ENCODE measurements around the gene NR1I3.

The NR1I3 gene

DNA sequence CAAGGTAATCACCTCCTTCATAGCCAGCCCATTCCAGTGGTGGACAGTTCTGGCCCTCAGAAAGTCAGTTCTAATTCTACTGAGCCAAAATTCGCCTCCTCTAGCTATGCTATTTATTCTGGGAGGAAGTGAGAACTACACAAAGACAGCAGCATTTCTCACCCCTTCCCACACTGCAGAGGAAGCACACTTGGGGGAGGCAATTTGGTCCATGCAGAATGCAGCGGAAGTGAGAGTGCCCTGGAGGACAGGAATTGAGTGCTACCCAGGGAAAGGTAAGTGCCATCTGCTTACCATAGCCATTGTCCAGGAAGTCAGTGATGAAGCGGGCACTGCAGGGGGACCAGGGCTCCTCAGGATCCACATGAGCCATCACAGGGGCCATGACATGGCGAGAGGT, 42.8 kb downstream of the NR1I3 start:
- no peak for DNase-seq (ENCODE audit: low read depth)

DNA sequence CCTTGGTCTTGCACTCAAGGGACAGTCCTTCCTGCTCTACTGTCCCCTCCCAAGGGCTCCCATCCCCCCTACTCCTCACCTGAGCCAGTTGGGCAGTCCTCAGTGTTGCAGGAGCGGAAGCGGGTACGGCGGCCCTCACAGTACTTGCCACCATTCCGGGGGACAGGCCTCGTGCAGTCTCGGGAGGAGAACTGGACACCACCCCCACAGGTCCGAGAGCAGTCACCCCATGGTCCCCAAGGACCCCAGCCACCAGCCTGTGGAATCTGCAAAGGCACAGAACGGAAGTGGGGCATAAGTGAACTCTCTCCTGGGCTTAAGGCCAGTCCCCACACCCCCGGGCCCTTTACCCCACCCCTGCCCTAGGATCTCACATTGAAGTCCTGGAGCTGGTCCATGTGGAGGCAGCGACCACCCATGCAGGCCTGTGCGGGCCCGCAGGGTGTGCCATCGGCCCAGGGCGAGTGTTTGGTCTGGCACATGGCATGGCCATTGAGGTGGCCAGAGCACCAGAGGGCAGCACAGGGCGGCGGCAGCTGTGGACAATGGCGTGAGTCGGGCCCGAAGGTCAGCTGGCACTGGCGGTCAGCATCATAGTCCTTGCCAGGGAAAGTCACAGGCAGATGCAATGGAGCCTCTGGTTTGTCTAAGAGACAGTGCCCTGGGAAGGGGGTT, 44.3 kb downstream of the NR1I3 start:
- DNase-seq (ENCODE audit: low read depth): no peak

DNA sequence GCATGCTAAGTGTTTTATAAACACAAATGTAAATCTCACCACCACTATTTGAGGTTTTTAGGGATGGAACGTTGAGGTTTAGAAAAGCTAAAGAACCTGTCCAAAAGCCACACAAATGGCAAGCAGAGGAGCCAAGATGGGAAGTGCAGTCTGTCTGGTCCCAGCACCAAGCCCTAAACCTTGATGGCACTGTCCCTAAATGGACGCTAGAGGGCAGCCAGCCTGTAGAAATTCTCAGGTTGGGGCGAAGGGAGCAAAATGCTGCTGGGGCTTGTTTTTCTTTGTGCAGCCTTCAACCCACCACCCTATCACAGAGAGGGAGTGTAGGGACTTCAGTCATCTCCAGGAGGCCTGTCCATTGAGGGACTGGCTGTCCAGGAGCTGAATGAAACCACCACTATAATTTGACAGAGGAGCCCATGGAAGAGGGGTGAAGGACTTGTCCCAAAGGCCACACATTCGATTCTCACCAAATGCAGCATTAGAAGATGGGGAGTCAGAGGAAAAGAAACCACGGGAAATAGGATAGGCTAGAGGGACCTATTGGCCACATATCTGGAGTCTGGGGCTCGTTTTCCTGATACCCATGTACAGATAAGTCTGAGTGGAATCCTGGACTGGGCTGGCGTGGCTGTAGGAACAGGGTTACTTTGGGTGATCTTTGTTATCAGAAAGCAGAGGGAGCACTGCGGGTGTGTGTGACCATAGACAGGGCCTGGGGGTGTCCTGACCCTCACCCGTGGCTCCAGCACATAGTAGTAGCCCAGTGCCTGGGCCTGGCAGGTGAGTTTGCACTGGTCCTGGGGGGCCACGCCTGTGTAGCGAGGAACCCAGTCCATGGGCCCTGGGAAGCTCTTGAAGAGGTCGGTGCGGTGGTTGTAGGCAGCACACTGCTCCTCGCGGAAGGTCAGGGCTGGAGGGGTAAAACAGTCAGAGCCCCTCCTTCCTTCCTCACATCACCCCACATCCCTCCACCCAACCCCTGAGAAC, 45.2 kb downstream of the NR1I3 start:
- no peak for DNase-seq (ENCODE audit: low read depth)

DNA sequence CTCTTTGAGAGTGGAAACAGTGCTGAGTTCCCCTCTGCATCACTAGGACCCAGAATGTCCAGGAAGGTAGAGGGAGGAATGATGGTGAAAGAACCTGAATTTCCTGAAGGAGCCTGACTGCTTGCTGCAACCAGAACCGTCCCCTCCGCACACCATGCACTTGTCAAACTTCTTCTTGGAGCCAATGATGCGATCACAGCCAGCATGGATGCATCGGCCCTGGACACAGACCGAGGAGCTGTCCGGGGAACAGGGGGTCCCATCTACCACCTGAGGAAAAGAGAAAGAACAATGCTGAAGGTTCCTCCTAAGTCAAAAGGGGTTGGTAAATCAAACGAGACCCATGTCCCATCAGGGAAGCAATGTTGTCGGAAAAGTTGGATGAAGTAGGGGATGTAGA, 46.0 kb downstream of the NR1I3 start:
- DNase-seq (ENCODE audit: low read depth): no peak

DNA sequence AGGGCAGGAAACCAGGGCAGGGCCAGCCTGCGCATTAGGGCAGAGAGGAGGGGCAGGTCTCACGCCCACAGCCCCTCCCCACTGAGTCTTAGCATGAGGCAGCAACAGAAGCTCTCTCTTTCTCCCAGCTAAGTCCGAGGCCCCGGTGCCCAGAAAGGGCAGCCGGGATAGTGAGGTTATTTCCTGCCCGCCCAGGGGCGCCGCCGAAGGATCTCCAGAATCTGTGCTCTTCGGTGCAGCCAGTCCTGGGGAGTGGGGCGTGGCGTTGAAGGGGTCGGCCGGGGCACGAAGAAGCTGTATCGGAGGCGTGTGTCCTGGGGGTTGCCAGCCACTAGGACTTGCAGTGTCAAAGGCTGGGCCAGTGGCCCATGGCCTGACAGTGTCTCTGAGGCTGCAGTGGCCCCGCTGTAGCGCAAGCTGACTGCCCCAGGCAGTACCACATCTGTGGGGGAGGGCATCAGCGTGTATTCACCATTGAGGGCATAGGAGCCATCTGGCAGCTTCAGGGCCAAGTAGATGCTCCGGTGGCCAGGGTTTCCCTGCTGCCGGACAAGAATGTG, 47.0 kb downstream of the NR1I3 start:
- no peak for DNase-seq (ENCODE audit: low read depth)

DNA sequence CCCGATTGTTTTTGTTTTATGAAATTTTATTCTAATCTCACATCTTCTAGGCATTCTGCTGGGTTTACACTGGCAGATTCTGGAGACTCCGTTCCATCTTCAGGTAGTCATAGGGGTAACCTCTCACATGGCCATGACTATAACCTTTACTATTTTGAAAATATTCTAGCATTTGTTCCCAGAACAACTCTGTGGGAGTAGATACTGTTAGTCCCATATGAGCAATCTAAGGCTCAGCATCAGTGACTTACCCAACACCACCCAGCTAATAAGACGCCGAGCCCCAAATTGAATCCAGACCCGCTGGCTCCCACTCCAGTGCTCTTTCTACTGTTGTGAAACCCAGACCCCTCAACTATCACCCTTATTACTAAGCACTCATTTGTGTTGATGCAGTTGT, 49.0 kb downstream of the NR1I3 start:
- no peak for DNase-seq (ENCODE audit: low read depth)

DNA sequence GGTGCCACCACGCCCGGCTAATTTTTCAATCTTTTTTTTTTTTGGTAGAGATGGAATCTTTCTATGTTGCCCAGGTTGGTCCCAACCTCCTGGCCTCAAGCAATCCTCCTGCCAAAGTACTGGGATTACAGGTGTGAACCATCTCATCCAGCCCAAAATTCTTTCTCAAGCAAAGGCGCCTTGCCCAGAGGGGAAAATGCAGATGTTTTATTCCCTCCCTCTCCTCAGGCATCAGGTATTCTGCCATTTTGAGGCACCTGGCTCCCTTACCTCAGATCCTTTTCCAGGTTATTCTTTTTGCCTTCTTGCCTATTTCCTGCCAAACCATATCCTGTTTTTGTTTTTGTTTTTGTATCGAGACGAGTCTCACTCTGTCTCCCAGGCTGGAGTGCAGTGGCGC, 49.6 kb downstream of the NR1I3 start:
- no peak for DNase-seq (ENCODE audit: low read depth)

DNA sequence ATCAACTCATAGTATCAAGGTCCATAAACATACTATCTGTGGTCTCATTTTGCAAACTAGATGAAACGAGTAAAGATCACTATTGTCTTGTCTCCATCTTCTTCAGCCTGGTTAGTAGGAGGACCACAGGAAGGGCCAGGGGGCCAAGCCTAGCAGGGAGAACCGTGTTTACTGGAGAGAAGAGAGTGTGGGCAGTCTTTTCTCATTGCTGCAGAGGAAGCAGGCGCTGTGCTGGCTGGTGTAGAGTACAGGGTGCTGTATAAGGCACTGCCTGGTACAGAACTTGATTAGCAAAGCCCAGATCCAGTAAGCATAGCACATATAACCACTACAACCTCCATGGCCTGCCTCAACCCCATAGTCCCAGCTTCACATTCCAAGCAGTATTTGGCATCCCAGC, 50.7 kb downstream of the NR1I3 start:
- no peak for DNase-seq (ENCODE audit: low read depth)

DNA sequence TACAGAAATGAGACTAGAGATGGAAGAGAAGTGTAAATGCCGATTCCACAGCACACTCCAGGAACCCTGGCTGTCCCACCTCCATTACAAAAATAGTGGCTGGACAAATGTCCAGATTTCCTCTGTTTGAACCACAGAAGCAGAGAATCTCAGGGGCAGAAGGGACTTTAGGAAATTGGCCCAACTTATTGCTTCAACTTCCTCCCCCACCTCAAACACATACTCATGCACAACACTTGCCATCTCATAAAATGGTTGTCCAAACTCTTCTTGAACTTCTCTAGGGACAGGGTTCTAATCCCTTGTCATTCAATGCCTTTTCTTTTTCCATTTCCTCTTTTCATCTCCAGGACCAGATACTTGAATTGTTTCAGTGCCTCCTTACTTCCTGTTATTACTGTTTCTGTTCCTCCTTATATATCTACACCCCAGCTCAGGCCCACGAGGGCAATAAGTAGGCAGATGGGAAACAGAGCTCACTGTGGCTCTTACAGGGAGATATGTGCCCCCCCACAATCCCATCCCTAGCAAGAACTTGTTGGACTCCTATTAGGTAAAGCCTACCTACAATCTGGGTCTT, 52.2 kb downstream of the NR1I3 start:
- no peak for DNase-seq (ENCODE audit: low read depth)

DNA sequence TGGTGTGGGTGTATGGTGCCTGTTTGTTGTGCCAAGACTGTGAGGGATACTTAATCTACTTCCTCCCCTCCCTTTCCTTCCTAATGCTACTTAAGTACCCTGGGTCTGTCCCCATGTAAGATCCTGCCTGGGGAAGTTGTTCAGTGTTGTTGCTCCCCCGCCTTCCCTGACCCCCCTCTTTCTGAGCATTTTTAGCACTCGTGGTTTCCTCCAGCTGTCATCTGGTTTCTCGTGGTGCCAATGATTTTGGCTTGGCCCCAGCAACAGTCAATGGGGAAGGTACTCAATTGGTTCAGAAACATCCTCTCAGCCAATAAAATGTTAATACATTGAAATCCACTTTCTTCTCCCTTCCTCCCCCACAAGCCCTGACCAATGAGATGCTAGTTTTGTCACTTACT, 52.7 kb downstream of the NR1I3 start:
- no peak for DNase-seq (ENCODE audit: low read depth)

DNA sequence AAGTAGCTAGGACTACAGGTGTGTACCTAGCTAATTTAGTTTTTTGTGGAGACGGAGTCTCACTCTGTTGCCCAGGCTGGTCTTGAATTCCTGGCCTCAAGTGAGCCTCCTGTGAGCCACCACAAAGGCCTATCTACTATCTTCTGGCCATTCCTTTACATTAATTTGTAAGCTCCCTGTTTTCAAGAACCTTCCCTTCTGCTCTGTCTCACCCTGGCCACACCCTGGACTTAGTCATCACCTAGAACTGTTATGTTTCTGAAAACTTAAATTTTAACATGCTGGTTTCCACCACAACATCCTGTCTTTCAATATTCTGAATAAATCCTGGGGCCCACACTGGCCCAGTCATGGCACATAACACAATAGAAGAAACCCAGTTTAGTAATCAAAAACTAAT, 55.8 kb downstream of the NR1I3 start:
- DNase-seq (ENCODE audit: low read depth): no peak

DNA sequence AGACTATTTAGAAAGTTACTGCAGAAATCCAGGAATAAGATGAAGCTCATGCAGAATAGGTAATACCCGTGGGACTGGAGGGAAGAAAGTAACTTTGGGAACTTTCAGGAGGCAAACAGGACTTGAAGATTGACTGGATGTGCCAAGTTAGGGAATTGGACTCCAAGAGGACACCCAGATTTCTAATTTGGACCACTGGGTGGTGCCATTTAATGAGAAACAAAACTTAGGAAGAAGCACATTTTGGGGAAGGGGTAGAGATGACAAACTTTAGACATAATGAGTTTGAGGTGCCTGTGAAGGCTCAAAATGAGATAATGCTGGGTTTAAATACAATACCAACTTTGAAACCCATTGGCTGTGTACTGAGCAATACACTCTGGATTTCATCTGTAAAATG, 57.4 kb downstream of the NR1I3 start:
- no peak for DNase-seq (ENCODE audit: low read depth)

DNA sequence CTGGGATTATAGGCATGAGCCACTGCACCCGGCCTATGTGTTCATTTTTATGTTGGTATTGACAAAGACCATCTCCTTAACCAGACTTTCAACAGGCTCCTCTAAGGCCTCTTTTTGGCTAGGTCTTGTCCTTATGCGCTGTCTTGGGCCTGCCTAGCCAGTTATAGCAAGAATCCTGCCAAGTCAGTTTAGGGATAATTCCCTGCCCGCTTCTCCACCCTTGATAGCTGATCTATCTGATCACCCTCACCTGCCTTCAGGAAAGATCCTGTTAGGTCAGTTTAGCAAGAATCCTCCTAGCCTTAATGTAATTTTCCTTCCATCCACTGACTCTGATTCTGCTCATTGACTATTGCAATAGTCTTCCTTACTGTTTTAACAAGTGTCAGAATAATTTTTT, 58.3 kb downstream of the NR1I3 start:
- no peak for DNase-seq (ENCODE audit: low read depth)

Measured in HS-27A (cell line).